ENCODE measurements around the gene CUL5. TPM values are rescaled to one million over a fixed set of nuclear protein-coding genes. Genes with fewer than 3 reads are reported as not detected.

The CUL5 gene
- total and polyA plus RNA-seq, 2 experiments from 2014 or later = 32.5 to 58.1 TPM

GRCh38 chr11:108093128-108093904 lies 84.6 kb downstream of the CUL5 start:
- H3K36me3 ChIP-seq = peaks cover 40% of the 10 kb centered on the region
- no peak overlapping the region for H3K4me3 ChIP-seq
- TF ChIP-seq CTCF (IDR thresholded peaks at IDR 0.05; ENCODE audit: low read depth, low read length) = no peak
- H3K27me3 ChIP-seq = no peaks in the 10 kb centered on the region
- no peak for DNase-seq (ENCODE audit: low read depth in 1 of 2, low spot score in 1 of 2)
- H3K4me1 ChIP-seq (ENCODE audit: low read depth) = no peaks in the 10 kb centered on the region
- H3K27ac ChIP-seq = no peak overlapping the region
- no peaks in the 10 kb centered on the region for H3K9me3 ChIP-seq (ENCODE audit: low read depth)

- no peak for DNase-seq (ENCODE audit: low read depth in 1 of 2, low spot score in 1 of 2)
- H3K27me3 ChIP-seq = no peaks in the 10 kb centered on the region
- peaks cover 51% of the 10 kb centered on the region for H3K36me3 ChIP-seq
- TF ChIP-seq CTCF (IDR thresholded peaks at IDR 0.05; ENCODE audit: low read depth, low read length) = no peak
- H3K4me3 ChIP-seq = no peak overlapping the region
- H3K27ac ChIP-seq = no peak overlapping the region
- no peaks in the 10 kb centered on the region for H3K9me3 ChIP-seq (ENCODE audit: low read depth)
- H3K4me1 ChIP-seq (ENCODE audit: low read depth) = no peaks in the 10 kb centered on the region
Observed at GRCh38 chr11:108097179-108097578, 88.5 kb downstream of the CUL5 start.

- no peaks in the 10 kb centered on the region for H3K9me3 ChIP-seq (ENCODE audit: low read depth)
- H3K27me3 ChIP-seq = no peaks in the 10 kb centered on the region
- no peaks in the 10 kb centered on the region for H3K4me1 ChIP-seq (ENCODE audit: low read depth)
- H3K36me3 ChIP-seq = peaks cover 47% of the 10 kb centered on the region
- no peak for TF ChIP-seq CTCF (IDR thresholded peaks at IDR 0.05; ENCODE audit: low read depth, low read length)
- no peak for DNase-seq (ENCODE audit: low read depth in 1 of 2, low spot score in 1 of 2)
- no peak overlapping the region for H3K4me3 ChIP-seq
- no peak overlapping the region for H3K27ac ChIP-seq
Observed at GRCh38 chr11:108101090-108101775, 92.5 kb downstream of the CUL5 start.

GRCh38 chr11:108111126-108111525 lies 102.4 kb downstream of the CUL5 start:
- H3K27ac ChIP-seq = no peak overlapping the region
- no peak overlapping the region for H3K4me3 ChIP-seq
- DNase-seq (ENCODE audit: low read depth in 1 of 2, low spot score in 1 of 2) = no peak
- H3K9me3 ChIP-seq (ENCODE audit: low read depth) = no peaks in the 10 kb centered on the region
- H3K27me3 ChIP-seq = no peaks in the 10 kb centered on the region
- no peak for TF ChIP-seq CTCF (IDR thresholded peaks at IDR 0.05; ENCODE audit: low read depth, low read length)
- no peaks in the 10 kb centered on the region for H3K4me1 ChIP-seq (ENCODE audit: low read depth)
- H3K36me3 ChIP-seq = peaks cover 4% of the 10 kb centered on the region

DNA sequence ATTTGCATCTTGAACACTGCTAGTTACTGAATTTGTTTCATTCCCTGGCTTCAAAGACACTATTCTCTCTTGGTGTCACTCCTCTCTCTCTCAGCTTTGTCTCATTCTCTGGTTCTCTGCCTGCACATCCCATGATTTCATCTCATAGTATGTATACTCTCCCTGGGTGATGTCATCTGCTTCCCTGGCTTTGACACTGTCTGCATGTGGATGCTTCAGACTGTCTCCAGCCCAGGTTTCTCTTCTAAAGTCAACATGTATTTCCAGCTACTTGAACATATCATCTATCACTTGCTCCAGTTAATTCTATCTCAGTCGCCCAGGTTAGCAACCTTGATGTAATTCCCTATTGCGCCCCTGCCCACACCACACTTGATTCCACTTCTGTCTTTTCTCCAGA lies 103.4 kb downstream of the CUL5 start:
- Histone ChIP-seq H3K36me3 (peaks cover 2% of the 10 kb centered on the region), H3K4me1 (ENCODE audit: low read depth) (no peaks in the 10 kb centered on the region), H3K27ac (no peak overlapping the region), H3K4me3 (no peak overlapping the region), H3K27me3 (no peaks in the 10 kb centered on the region), H3K9me3 (ENCODE audit: low read depth) (no peaks in the 10 kb centered on the region)
- DNase-seq (ENCODE audit: low read depth in 1 of 2, low spot score in 1 of 2) = no peak
- no peak for TF ChIP-seq CTCF (IDR thresholded peaks at IDR 0.05; ENCODE audit: low read depth, low read length)

Data from cardiac muscle cell (in vitro differentiated cells and primary cell).